Liver (tissue), 9 donors: ENCODE measurements around the gene CYREN. TPM values are rescaled to one million over a fixed set of nuclear protein-coding genes. Genes with fewer than 3 reads are reported as not detected.

Experiments used
- DNase-seq: peaks from one replicate; pipeline ENCODE4 v3.0.0-alpha.2; 2017; ENCODE audit warnings: low spot score
- H3K27ac ChIP-seq, 2 donors: one replicate each; pipeline ENCODE4 v1.7.0; 2013; ENCODE audit warnings: inconsistent platforms in 2 of 2, low read length in 2 of 2, control low read depth in 1 of 2, low read depth in 1 of 2, mild to moderate bottlenecking in 1 of 2
- H3K27me3 ChIP-seq, 4 donors: one replicate each; pipeline versions ENCODE4 v1.6.1 to v1.7.0; 2013; ENCODE audit warnings: low read length in 3 of 4, inconsistent platforms in 1 of 4, mild to moderate bottlenecking in 1 of 4, moderate library complexity in 1 of 4; ENCODE audit not compliant: control insufficient read depth in 4 of 4, insufficient read depth in 4 of 4
- H3K36me3 ChIP-seq, 4 donors: one replicate each; pipeline versions ENCODE4 v1.6.1 to v1.7.0; 2013; ENCODE audit warnings: low read length in 3 of 4, mild to moderate bottlenecking in 3 of 4, low read depth in 1 of 4, moderate library complexity in 1 of 4; ENCODE audit not compliant: control insufficient read depth in 4 of 4, insufficient read depth in 3 of 4
- H3K4me1 ChIP-seq, 4 donors: one replicate each; pipeline versions ENCODE4 v1.6.1 to v1.7.0; 2013; ENCODE audit warnings: low read length in 3 of 4, mild to moderate bottlenecking in 3 of 4, moderate library complexity in 1 of 4; ENCODE audit not compliant: control insufficient read depth in 4 of 4, insufficient read depth in 4 of 4
- H3K4me3 ChIP-seq, 3 donors: one replicate each; pipeline versions ENCODE4 v1.6.1 to v1.7.0; 2013; ENCODE audit warnings: low read length in 3 of 3, control low read depth in 1 of 3, low read depth in 1 of 3, mild to moderate bottlenecking in 1 of 3
- H3K9ac ChIP-seq, 2 donors: one replicate each; pipeline ENCODE4 v1.7.0; 2013; ENCODE audit warnings: low read length in 2 of 2, mild to moderate bottlenecking in 2 of 2, moderate library complexity in 2 of 2, control low read depth in 1 of 2, low read depth in 1 of 2
- H3K9me3 ChIP-seq, 4 donors: one replicate each; pipeline versions ENCODE4 v1.6.1 to v1.7.0; 2013; ENCODE audit warnings: low read length in 3 of 4; ENCODE audit not compliant: control insufficient read depth in 4 of 4
- ATF3 ChIP-seq: IDR thresholded peaks from 2 replicates; pipeline ENCODE4 v1.6.1; 2016; ENCODE audit warnings: antibody characterized with exemption
- CTCF ChIP-seq: fragments of 150-350 bp; IDR thresholded peaks from 2 replicates; pipeline ENCODE4 v1.5.1; 2017; ENCODE audit warnings: improper control_type of control experiment, low read depth, low read length; ENCODE audit not compliant: missing input control
- FOXA1 ChIP-seq: IDR thresholded peaks from 2 replicates; pipeline ENCODE4 v1.6.1; 2016; ENCODE audit warnings: antibody characterized with exemption
- GABPA ChIP-seq, 2 donors: IDR thresholded peaks in 1 of 2; conservative IDR thresholded peaks in 1 of 2; 2 replicates each; pipeline ENCODE4 v1.6.1; 2016; ENCODE audit warnings: antibody characterized with exemption in 2 of 2, mild to moderate bottlenecking in 1 of 2, moderate library complexity in 1 of 2
- HNF4A ChIP-seq, 2 donors: conservative IDR thresholded peaks; 2 replicates each; pipeline ENCODE4 v1.6.1; 2016; ENCODE audit warnings: antibody characterized with exemption in 2 of 2, mild to moderate bottlenecking in 2 of 2
- HNF4G ChIP-seq: IDR thresholded peaks from 2 replicates; pipeline ENCODE4 v1.6.1; 2016; ENCODE audit warnings: antibody characterized with exemption
- JUND ChIP-seq, 2 donors: IDR thresholded peaks; 2 replicates each; pipeline ENCODE4 v1.6.1; 2016; ENCODE audit warnings: antibody characterized with exemption in 2 of 2
- RAD21 ChIP-seq, 2 donors: IDR thresholded peaks; 2 replicates each; pipeline ENCODE4 v1.6.1; 2016; ENCODE audit warnings: antibody characterized with exemption in 2 of 2, mild to moderate bottlenecking in 2 of 2
- REST ChIP-seq: IDR thresholded peaks from 2 replicates; pipeline ENCODE4 v1.6.1; 2016; ENCODE audit warnings: antibody characterized with exemption, mild to moderate bottlenecking
- RXRA ChIP-seq, 2 donors: IDR thresholded peaks; 2 replicates each; pipeline ENCODE4 v1.6.1; 2017 to 2018; ENCODE audit warnings: antibody characterized with exemption in 2 of 2, mild to moderate bottlenecking in 1 of 2
- TAF1 ChIP-seq: conservative IDR thresholded peaks from 2 replicates; pipeline ENCODE4 v1.6.1; 2016; ENCODE audit warnings: antibody characterized with exemption, mild to moderate bottlenecking
- YY1 ChIP-seq: IDR thresholded peaks from 2 replicates; pipeline ENCODE4 v1.6.1; 2016; ENCODE audit warnings: antibody characterized with exemption, mild to moderate bottlenecking
- ZBTB33 ChIP-seq: IDR thresholded peaks from 2 replicates; pipeline ENCODE4 v1.6.1; 2016; ENCODE audit warnings: antibody characterized with exemption
- WGBS: extraction: QIAGEN DNeasy Blood & Tissue Kit; methylation state at CpG from one replicate; pipeline ENCODE4 v1.1.7; 2013; 5-methylcytosine and 5-hydroxymethylcytosine counted together
- polyA plus RNA-seq, 2 donors: library from polyadenylated mRNA; stranded (reverse) in 1 of 2; unstranded in 1 of 2; fragments of 200-250 nt in 1 of 2; fragments of >200 nt in 1 of 2; fragmentation: Nextera tagmentation in 1 of 2; extraction: Ambion mirVana in 1 of 2; gene quantifications; one replicate each; pipeline versions ENCODE4 v1.2.1 to v1.2.3, GENCODE V29; 2013 to 2015
- total RNA-seq, 2 donors: library from RNA; depleted of rRNA; stranded (reverse); fragments of >200 nt; gene quantifications; one replicate each; pipeline ENCODE4 v1.2.3, GENCODE V29; 2014
- donor health status: healthy.
- donor health status: healthy.
- donor health status: healthy.
- donor health status: healthy.
- donor health status: healthy.

CYREN gene
- total and polyA plus RNA-seq, 4 donors = 13.2 to 20.3 (median 16.0) TPM

- TF ChIP-seq CTCF = peak; percentile 36
These were observed 1.2 kb downstream of the CYREN start (continued) for GRCh38 chr7:135169141-135169963.

- Histone ChIP-seq H3K9me3 (no peaks in the 10 kb centered on the region), H3K27me3 (no peaks in the 10 kb centered on the region), H3K4me3 (no peak overlapping the region), H3K9ac (no peak overlapping the region), H3K36me3 (peaks cover 2 to 24% (median 10%) of the 10 kb centered on the region in 4 donors), H3K27ac (peak overlapping the region; percentile 94 to 99), H3K4me1 (peaks cover 5 to 44% (median 25%) of the 10 kb centered on the region in 4 donors)
- TF ChIP-seq HNF4A (conservative IDR thresholded peaks at IDR 0.05) (no peak), JUND (IDR thresholded peaks at IDR 0.05) (no peak), REST (no peak), TAF1 (no peak), RAD21 (IDR thresholded peaks at IDR 0.05) (no peak), GABPA (IDR thresholded peaks at IDR 0.05 in 1 of 2, conservative IDR thresholded peaks at IDR 0.05 in 1 of 2) (no peak), CTCF (no peak), ZBTB33 (no peak), RXRA (IDR thresholded peaks at IDR 0.05) (no peak), YY1 (no peak), ATF3 (no peak), HNF4G (no peak), FOXA1 (no peak)
- DNase-seq = no peak
- 91% methylated on average over 13 of the region's 13 CpGs for whole genome bisulfite sequencing
These were observed 1.9 kb downstream of the CYREN start for GRCh38 chr7:135168489-135169140.
